GM18511 (cell line): ENCODE data around the gene MS4A12.
"Not testable (repeated sequence)": the region's sequence is repeated elsewhere in the genome, so short reads cannot be mapped to it uniquely, and the experiment has no call there.

Experiments used
- ATAC-seq: cut with Tn5 transposase; IDR thresholded peaks from one replicate; pipeline ENCODE4 v1.9.1; 2021; ENCODE audit warnings: mild to moderate bottlenecking, moderate library complexity; ENCODE audit not compliant: unreplicated experiment

Gene MS4A12

DNA sequence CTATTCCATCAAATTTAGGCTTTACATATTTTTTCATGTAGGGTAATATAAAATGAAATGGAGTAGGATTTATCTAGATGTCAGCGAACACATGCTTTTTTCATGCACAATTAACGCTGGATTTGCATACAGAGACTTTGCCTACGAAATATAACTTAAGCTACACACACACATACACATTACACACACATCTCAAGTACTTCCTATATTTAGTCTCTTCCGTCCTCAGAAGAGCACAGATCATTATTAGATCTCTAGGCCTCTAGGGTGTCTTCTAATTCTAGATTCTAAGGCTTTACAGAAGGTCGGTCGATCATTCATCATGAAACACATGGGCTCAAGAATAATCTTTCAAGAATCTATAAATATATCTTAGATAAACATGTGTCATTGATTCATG is 18.8 kb downstream of the MS4A12 start:
- no peak for ATAC-seq

DNA sequence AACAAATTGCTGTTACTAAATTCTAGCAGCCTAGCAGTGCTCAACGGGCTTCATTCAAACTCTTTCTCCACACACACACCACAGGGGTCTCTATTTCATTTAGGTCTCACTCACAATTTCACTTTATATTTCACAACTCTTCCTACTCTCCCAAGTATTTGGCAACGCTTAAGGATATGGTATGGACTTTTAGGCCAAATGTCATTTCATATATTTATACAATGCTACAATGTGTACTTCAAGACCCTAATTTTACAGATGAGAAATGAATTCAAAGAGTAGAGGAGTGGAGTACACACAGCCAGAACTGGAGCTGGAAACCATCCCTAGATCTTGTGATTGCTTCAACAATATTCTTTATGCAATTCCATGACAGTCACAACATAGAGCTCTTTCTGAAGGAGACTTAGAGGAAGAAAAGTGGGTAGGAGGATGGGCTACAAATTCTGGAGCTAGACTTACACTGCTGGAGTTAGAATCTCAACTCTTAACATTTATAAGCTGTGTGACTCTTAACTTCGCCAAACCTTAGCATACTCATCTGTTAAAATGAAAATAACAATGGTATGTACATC is 20.2 kb downstream of the MS4A12 start:
- no peak for ATAC-seq

DNA sequence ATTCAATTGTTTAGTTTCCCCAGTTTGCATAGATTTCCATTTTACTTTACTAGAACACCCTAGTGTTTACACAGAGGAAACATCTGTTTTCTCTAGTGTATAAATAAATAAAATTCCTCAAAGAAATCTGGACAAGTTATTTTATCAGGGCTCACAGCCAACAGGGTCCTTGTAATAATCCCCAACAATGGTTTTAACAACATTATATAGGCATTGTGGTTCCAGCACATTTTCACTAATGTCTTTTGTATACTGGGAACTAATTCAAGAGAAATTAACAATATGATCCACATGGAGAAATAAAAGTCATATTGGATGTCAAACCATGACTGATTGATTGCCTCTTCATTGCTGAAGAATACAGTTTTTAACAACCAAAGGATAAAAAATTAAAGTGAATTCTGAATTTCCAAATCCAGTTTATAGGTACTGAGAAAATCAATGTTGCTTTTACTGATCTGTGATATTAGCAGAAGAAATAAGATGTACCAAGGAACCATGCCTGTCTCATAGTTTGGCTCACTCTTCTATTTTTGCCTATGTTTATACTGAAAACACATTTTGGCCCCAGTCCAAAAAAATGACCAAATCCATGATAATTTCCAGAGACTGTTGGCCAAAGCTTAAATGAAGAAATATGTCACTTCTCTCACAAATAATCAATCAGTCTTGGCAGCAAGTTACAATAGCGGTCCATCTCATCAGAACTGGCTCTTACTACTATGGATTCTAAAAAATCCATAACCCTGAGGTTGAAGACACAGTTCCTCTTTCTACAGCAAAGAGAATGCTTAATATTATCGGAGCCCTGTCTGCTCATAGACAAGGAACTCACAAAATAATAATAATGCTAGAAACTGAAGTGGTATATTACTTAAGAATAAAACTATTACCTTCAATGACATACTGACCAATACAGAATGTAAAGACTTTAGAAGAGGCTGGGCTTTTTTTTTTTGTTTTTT is 21.2 kb downstream of the MS4A12 start:
- ATAC-seq = no peak

- ATAC-seq = no peak
These were observed 22.7 kb downstream of the MS4A12 start, which contains the start of gene MS4A13 for GRCh38 chr11:60515144-60515855. TSS of gene MS4A13 (plus strand) at chr11:60515392. CDS start at chr11:60518084, 2,692 bp downstream.

DNA sequence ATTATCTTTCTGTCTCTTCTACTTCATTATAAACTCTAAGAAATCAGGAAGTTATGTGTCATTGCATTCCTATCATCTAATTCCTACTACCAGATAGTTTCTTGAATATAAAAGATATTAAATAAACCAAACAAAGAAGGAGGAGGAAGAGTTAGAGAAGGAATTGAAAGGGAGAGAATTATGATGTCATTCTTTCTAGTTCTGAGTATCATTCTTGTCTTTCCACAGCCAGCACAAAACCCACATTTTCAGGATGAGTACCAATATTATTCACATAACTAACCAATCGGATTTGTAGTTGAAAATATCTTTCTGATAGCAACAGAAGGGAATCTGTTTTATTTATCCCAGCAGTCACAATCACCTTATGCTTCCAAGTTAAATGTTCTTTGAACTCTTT is 35.9 kb downstream of the MS4A12 start:
- ATAC-seq = peak; percentile 51

GRCh38 chr11:60528934-60529333 is 36.4 kb downstream of the MS4A12 start:
- ATAC-seq = peak; percentile 91

GRCh38 chr11:60530454-60531100 is 38.0 kb downstream of the MS4A12 start:
- no peak for ATAC-seq

DNA sequence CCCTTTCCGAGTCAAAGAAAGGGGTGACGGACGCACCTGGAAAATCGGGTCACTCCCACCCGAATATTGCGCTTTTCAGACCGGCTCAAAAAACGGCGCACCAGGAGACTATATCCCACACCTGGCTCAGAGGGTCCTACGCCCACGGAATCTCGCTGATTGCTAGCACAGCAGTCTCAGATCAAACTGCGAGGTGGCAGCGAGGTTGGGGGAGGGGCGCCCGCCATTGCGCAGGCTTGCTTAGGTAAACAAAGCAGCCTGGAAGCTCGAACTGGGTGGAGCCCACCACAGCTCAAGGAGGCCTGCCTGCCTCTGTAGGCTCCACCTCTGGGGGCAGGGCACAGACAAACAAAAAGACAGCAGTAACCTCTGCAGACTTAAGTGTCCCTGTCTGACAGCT is 39.8 kb downstream of the MS4A12 start:
- ATAC-seq = not testable (repeated sequence)

GRCh38 chr11:60538627-60539026 is 46.0 kb downstream of the MS4A12 start:
- ATAC-seq = not testable (repeated sequence)

DNA sequence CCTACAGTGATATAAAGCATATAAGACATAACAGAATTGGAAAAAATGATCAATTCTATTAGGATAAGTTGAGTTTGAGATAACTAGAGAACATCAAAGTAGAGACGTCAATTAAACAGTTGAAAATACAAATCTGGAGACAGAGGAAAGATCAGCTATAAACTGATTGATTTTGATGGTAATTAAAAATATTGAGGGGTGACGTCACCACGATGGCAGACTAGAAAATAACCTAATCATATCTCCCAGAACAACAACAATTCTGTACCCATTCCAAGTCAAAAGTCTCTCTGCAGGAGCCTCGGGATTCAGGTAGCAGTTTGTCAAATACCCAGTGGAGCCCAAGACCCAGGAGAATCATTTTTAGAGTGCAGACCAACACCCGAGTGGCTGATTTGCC is 51.5 kb downstream of the MS4A12 start:
- no peak for ATAC-seq
